MG63 (cell line): ENCODE data around the gene CACNA1C. TPM values are rescaled to one million over a fixed set of nuclear protein-coding genes. Genes with fewer than 3 reads are reported as not detected.

Experiments used
- DNase-seq: peaks from one replicate; pipeline ENCODE4 v3.0.0-alpha.2; 2020
- H3K27me3 ChIP-seq: fragments of 250-450 bp; sonication (Bioruptor Pico); 2 replicates; pipeline ENCODE4 v1.5.1; 2020; ENCODE audit warnings: mild to moderate bottlenecking, moderate library complexity
- H3K36me3 ChIP-seq: fragments of 250-450 bp; sonication (Bioruptor Pico); 2 replicates; pipeline ENCODE4 v1.5.1; 2020; ENCODE audit warnings: mild to moderate bottlenecking, moderate library complexity
- H3K4me3 ChIP-seq: fragments of 250-450 bp; sonication (Bioruptor Pico); 2 replicates; pipeline ENCODE4 v1.5.1; 2020; ENCODE audit warnings: mild to moderate bottlenecking, moderate library complexity
- H3K9me3 ChIP-seq: fragments of 250-450 bp; sonication (Bioruptor Pico); 2 replicates; pipeline ENCODE4 v1.5.1; 2020; ENCODE audit warnings: mild to moderate bottlenecking, moderate library complexity
- total RNA-seq: library from RNA; depleted of rRNA; stranded (reverse); fragments of >200 nt; shearing (Covaris generic); gene quantifications from 2 replicates; pipeline ENCODE4 v1.2.3, GENCODE V29; 2014; ENCODE audit warnings: low replicate concordance

Gene CACNA1C
- total RNA-seq, 1 experiment from 2014 or later = 1.4 TPM

DNA sequence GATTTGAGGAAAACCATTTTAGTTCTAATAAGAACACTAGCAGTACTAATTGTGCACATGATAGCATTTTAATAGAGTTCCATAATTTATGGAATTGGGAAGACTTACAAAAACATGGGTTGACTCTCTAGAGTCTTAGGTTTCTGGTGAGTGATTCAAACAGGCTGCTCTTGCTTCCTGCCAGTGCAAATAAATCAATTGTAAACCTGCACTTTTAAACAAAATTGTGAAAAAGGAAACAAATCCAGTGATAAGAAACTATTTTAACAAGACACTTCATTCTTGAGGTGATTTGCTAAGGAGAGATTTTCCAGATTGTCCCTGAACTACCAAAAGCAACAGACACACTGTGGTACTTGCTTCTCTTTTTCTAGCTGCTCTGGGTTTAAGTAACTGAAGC is 112.2 kb downstream of the CACNA1C start:
- Histone ChIP-seq H3K4me3 (no peak overlapping the region), H3K9me3 (peaks cover 3% of the 10 kb centered on the region), H3K27me3 (no peaks in the 10 kb centered on the region), H3K36me3 (peaks cover 3% of the 10 kb centered on the region; the same call in 1 of the 2 replicates)
- no peak for DNase-seq

DNA sequence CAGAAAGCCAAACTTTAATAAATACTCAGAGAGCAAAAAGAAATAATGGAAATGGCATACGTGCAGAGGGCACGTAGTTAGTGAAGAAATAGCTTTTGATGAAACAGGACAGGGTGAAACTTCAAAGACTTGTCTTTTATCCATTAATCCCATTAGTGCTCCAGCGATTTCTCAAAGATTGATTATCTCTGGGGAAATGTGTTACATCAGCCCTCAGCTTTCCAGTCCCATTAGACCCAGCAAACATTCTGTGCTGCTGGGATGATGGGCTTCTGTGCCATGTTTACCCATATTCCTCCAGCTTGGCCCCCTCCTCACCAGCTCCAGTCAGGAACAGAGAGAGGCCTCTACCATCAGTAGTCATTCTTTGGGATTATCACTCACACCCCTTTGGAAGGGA is 113.1 kb downstream of the CACNA1C start:
- Histone ChIP-seq H3K4me3 (no peak overlapping the region), H3K36me3 (peaks cover 3% of the 10 kb centered on the region; the same call in 1 of the 2 replicates), H3K27me3 (no peaks in the 10 kb centered on the region), H3K9me3 (peaks cover 3% of the 10 kb centered on the region)
- no peak for DNase-seq

DNA sequence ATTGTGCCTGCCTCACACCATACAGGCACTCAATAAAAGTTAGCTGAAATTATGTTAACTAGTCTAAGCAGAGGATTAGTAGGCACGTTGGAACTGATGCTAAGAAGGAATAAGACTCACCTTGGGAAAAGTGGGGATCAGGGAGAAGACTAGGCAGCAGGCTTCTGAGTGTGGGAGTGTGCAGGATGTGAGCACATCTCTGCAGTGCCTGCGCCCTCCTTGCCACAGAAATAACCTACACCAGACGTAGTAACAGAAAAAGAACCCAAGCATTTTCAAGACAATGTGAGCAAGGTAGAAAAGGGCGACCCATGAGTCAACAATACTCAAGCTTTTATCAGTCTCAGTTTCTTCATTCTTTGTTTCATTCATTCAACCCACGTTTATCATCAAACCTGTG is 113.9 kb downstream of the CACNA1C start:
- H3K9me3 ChIP-seq = peaks cover 3% of the 10 kb centered on the region
- H3K27me3 ChIP-seq = no peaks in the 10 kb centered on the region
- DNase-seq = no peak
- no peak overlapping the region for H3K4me3 ChIP-seq
- peaks cover 3% of the 10 kb centered on the region; the same call in 1 of the 2 replicates for H3K36me3 ChIP-seq

DNA sequence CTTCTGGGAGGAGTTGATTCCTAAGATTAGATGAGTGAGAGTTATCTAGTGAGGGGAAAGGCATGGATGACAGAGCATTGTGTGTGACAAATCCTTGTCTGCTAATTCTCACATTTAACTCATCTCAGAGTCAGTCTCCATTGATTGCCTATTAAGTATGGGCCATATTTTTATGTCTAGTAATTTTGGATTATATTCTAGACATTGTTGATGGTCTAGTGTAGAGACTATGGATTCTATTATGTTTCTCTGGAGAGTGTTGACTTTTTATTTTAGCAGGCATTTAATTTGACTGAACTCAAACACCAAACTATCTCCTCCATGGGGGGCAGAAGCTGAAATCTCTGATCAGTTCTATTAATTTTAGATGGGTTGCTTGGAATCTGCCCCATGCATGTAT is 114.4 kb downstream of the CACNA1C start:
- DNase-seq = no peak
- H3K9me3 ChIP-seq = peaks cover 3% of the 10 kb centered on the region

DNA sequence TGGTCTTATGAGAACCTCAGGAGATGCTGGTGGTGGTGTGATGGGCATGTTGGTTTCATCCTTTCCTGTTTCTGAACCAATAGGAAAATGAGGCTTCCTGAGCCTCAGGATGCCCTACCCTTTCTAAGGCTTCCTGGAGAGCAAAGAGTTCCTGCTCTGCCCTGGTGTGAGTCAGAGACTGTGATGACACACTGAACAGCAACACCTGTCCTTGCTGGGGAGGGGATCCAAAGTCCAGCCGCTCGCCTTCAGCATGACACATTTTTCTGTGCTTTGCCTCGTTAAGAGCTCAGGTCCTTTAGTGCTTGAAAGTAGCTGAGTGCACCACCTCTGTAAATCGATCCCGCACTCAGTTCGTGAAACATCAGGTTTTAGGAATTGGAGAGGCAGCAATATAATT is 116.0 kb downstream of the CACNA1C start:
- Histone ChIP-seq H3K4me3 (no peak overlapping the region), H3K9me3 (peaks cover 3% of the 10 kb centered on the region), H3K27me3 (no peaks in the 10 kb centered on the region), H3K36me3 (peaks cover 3% of the 10 kb centered on the region; the same call in 1 of the 2 replicates)
- DNase-seq = peak; percentile 18

More for the DNA sequence above, 114.4 kb downstream of the CACNA1C start:
- H3K27me3 ChIP-seq = no peaks in the 10 kb centered on the region
- H3K36me3 ChIP-seq = peaks cover 3% of the 10 kb centered on the region; the same call in 1 of the 2 replicates
- no peak overlapping the region for H3K4me3 ChIP-seq

DNA sequence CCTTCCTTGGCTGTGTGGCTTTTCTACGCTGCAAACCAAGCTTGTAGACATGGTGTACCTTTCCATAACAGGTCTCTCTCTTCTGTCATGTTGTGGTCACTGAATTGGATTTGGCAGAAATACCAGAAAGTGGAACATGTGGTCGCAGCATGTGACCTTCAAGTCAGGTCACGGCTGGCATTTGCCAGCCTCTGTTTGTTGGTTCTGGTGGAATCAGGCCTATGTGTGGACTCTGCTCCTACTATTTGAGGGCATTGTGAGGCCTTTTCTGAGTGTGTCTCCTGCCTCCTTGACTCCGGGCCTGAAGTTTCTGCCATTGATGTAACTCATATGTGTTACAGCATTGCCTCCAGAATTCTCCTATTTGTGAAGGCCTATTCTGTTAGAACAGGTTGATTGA is 116.7 kb downstream of the CACNA1C start:
- H3K36me3 ChIP-seq = peaks cover 3% of the 10 kb centered on the region; the same call in 1 of the 2 replicates
- H3K9me3 ChIP-seq = peaks cover 3% of the 10 kb centered on the region
- DNase-seq = no peak
- H3K4me3 ChIP-seq = no peak overlapping the region
- no peaks in the 10 kb centered on the region for H3K27me3 ChIP-seq

DNA sequence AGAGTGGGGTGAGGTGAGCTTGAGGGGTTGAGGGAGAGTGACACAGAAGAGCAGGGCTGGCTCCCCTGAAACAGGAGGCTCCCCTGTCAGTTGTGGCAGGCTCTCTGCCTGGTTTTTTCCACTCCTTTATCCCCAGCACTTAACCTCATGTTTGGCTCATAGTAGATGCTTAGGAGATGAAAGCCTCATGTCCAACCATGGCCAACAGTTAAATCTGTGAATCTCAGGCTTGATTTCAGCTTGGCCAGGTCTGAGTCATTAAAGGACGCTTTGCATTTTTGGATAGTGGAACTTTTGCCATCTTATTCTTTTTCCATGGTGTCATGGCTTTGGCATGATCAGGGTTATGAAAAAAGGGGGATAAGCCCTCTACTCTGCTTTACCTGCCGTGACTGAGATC is 117.2 kb downstream of the CACNA1C start:
- H3K9me3 ChIP-seq = peaks cover 3% of the 10 kb centered on the region
- H3K36me3 ChIP-seq = peaks cover 3% of the 10 kb centered on the region; the same call in 1 of the 2 replicates
- H3K4me3 ChIP-seq = no peak overlapping the region
- peak; percentile 47 for DNase-seq
- no peaks in the 10 kb centered on the region for H3K27me3 ChIP-seq

DNA sequence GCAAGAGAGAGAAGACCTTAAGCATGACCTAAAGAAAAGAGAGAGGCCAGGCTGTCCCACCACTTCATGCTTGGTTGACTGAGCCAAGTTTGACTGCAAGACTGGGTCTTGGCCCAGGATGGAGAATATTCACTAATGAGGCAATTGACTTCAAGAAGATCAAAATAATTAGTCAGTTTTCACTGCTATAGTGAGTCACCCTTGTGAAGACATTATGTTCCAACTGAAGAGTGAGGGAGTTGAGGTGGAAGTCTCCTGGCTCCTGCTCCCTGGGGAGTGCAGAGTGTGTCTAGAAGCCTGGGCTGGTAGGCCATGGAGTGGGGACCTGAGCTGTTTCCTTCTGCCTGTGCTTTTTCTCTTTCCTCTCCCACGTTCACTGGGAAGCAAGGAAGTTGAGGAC is 117.6 kb downstream of the CACNA1C start:
- H3K4me3 ChIP-seq = no peak overlapping the region
- peaks cover 3% of the 10 kb centered on the region; the same call in 1 of the 2 replicates for H3K36me3 ChIP-seq
- no peaks in the 10 kb centered on the region for H3K27me3 ChIP-seq
- peaks cover 3% of the 10 kb centered on the region for H3K9me3 ChIP-seq
- DNase-seq = peak; percentile 64

DNA sequence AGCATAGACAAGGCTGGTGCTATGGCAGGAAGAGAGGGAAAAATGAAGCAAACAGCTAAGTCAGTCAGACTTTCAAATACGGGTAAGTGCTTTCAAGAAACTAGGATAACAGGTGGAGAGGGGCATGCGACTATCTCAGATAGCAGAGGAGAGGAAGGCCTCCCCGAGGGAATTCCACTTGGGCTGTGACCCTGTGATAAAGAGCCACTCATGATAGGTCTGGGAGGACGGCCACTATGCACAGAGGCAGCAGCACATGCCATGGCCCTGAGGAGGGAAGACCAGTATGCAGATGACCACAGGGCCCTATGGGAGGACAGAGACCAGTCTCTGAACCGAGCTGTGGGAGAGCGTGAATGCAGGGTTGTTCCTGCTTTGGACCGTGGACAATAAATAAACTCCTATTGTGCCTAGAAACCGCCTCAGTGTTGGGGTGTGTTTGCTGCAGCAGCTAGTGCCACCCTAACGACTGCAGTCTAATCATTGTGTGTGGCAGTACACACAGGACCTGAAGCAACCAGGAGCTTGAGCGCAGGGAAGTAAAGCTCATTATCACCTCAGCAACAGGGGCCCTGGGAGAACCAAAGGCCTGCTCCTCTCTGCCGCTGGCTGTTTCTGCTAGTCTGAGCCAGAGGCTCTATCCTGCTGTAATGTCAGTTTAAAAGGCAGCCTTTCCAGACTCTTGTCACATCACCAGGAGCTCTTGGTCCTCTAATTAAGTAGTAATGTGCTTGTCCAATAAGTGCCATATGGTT is 119.1 kb downstream of the CACNA1C start:
- Histone ChIP-seq H3K27me3 (no peaks in the 10 kb centered on the region), H3K36me3 (peaks cover 3% of the 10 kb centered on the region; the same call in 1 of the 2 replicates), H3K9me3 (peaks cover 3% of the 10 kb centered on the region), H3K4me3 (no peak overlapping the region)
- DNase-seq = no peak

DNA sequence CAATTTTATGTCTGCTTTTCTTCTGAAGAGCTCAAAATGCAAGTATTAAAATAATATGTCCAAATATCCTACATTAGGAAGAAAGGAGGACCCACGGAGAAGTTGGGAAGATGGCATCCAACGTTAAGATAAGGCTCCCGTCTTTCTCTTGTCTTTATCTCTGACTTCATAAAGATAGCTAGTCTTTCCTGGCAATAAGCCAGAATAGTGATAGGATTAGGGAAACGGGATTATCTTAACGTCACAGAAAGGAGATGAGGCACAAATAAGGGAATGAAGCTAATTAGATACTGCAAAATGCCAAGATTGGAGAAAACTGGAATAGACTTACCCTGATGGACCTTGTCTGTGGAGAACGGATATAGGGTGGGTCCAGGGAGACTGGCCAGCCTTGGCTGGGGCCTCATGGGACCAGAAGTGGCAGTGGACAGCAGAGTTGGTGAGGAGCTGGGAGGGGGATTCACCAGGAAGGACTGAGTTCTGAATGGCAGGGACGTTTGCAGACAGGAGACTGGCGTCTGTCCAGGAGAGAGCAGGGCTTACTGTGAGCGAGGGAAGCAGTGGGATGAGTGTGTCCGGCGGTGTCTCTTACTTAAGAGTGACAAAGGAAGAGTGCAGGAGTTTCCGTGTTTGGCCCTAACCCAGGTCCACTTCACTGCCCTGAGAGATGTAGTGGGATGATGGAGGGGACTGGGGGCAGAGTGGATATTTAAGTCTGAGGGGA is 119.9 kb downstream of the CACNA1C start:
- no peak overlapping the region for H3K4me3 ChIP-seq
- H3K27me3 ChIP-seq = no peaks in the 10 kb centered on the region
- peaks cover 3% of the 10 kb centered on the region; the same call in 1 of the 2 replicates for H3K36me3 ChIP-seq
- H3K9me3 ChIP-seq = peaks cover 2% of the 10 kb centered on the region
- DNase-seq = no peak

DNA sequence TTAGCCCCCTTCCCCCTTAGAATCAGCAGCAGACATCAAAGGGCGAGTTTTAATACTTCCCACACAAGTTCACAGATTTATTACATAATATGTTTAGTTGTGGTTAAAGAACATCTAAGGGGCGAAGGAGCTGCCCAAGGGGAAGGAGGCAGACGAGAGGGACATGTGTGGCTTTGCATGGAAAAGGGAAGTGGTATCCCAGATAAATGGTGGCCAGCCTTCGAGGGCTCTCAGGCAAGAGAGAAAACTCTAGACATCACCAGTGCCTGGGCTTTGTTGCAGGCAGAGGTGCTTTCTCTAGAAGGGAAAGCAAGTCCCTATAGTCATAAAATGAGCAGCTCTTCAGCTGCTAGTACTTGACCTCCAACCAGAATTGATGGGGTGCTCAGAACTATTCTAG is 121.2 kb downstream of the CACNA1C start:
- DNase-seq = no peak
- H3K9me3 ChIP-seq = no peaks in the 10 kb centered on the region
- peaks cover 1% of the 10 kb centered on the region; the same call in 1 of the 2 replicates for H3K36me3 ChIP-seq
- no peak overlapping the region for H3K4me3 ChIP-seq
- H3K27me3 ChIP-seq = no peaks in the 10 kb centered on the region

DNA sequence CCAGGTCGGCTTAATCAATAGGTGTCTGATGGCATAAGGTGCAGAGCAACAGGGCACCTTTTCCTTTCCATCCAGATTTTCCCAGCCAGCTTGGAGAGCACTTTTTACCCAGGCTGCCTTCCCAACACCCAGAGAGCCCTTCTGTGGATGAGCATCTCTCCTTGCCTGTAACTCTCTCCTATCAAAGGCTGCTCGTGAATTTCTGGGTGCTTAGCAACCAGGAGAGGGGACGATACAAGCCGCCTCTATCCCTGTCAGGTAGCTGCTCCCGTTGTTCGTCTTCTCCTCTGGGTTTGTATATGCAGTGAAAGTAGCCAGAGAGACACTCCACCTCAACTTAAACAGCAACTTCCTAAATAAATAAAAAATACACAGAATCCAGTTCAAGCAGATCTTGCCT is 124.2 kb downstream of the CACNA1C start:
- H3K9me3 ChIP-seq = no peaks in the 10 kb centered on the region
- no peak overlapping the region for H3K4me3 ChIP-seq
- no peaks in the 10 kb centered on the region for H3K36me3 ChIP-seq
- no peak for DNase-seq
- no peaks in the 10 kb centered on the region for H3K27me3 ChIP-seq

DNA sequence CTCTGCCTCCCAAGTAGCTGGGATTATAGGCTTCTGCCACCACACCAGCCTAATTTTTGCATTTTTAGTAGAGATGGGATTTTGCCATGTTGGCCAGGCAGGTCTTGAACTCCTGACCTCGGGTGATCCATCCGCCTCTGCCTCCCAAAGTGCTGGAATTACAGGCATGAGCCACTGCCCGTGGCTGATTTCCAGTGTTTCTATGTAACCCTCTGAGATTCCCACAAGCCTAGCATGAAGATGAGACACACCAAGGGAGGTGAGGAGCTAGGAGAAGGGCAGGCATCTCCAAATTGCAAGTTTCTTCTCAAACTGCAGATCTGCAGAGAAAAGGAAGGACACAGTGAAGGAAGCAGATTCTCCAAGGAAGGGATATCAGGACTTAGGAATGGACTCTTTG is 125.0 kb downstream of the CACNA1C start:
- DNase-seq = peak; percentile 34
- Histone ChIP-seq H3K27me3 (no peaks in the 10 kb centered on the region), H3K36me3 (no peaks in the 10 kb centered on the region), H3K9me3 (no peaks in the 10 kb centered on the region), H3K4me3 (no peak overlapping the region)

DNA sequence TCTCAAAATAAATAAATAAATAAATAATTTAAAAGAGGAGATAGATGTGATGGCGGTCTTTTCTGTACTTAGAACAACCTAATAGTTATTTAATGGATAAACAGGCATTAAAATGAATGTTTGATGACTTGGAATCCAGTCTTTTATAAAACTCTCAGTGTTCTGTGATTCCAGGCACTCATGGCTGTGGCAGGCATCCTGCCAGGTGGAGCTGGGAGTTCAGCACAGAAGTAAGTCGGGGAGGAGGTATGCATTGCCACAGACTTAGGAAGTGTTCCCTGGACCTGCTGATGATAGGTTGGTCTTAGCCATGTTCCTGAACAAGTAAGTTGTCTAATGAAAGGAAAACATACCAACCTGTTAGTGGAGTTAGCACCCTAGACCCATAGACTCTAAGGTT is 126.3 kb downstream of the CACNA1C start:
- no peak for DNase-seq
- no peaks in the 10 kb centered on the region for H3K27me3 ChIP-seq
- no peaks in the 10 kb centered on the region for H3K36me3 ChIP-seq
- no peaks in the 10 kb centered on the region for H3K9me3 ChIP-seq
- no peak overlapping the region for H3K4me3 ChIP-seq

DNA sequence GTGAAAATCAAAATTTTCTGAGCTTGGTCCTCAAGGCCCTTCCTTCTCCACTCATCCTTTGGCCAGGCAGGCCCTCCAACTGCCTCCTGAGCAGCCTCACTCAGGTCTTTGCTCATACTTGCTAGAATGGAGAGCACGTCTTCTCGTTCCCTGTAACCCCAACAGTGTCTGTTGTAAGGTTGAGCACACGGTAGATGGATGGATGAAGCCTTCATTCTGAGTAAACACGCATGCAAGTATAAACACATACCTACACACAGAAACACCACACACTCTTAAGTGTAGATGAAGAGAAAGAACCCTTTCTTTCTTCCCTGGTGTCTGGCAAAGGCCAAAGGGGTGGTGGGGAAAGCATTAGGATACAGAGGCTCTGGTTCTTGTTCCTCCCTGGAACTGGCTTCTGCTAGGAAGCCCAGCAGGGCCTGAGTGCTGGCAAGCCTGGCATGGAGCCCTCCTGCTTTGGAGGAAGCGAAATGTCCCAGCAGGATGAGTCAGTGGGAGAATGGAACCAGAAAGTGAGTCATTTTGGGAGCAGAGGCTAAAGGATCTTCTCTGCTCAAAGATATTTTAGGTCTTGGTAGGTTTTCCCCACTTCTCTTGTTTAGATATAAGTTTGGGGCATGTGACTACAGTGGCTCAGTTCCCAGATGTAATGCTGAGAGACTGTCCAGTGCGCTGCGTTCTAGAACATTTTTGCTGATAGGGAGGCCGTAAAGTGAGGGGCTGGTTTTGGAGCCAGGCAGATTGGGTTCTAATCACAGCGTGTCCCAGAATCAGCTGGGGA is 127.4 kb downstream of the CACNA1C start:
- H3K4me3 ChIP-seq = no peak overlapping the region
- peak; percentile 96 for DNase-seq
- no peaks in the 10 kb centered on the region for H3K36me3 ChIP-seq
- no peaks in the 10 kb centered on the region for H3K27me3 ChIP-seq
- no peaks in the 10 kb centered on the region for H3K9me3 ChIP-seq

DNA sequence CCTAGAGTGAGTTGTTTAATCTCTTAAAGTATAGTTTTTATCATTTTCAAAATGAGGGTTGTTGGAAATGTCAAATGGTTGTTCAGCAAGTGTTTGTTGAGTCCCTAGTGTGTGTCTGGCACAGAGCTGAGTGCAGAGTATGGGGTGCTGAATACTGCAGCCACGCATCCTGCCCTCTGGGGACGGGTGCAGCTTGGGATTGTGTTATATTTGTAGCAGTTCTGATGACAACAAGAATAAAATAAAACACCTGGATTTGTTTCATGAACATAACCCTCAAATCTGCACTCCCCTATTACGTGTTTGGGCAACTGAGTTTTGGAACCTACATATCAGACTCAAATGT is 127.9 kb downstream of the CACNA1C start:
- H3K36me3 ChIP-seq = no peaks in the 10 kb centered on the region
- no peaks in the 10 kb centered on the region; the same call in 1 of the 2 replicates for H3K9me3 ChIP-seq
- H3K27me3 ChIP-seq = no peaks in the 10 kb centered on the region
- no peak overlapping the region for H3K4me3 ChIP-seq
- DNase-seq = no peak
